Bronchial epithelial cell (primary cell): ENCODE data around the gene KAZN. TPM values are rescaled to one million over a fixed set of nuclear protein-coding genes. Genes with fewer than 3 reads are reported as not detected.

ENCODE experiments used
- DNase-seq: peaks from one replicate; pipeline ENCODE4 v3.0.0-alpha.2; 2010; ENCODE audit warnings: low read depth
- FAIRE-seq: peaks from 2 replicates; lab custom pipeline; 2011; peaks lifted over from hg19 to GRCh38; lab: Jason Lieb, UNC
- H3K27me3 ChIP-seq: 2 replicates; pipeline ENCODE4 v1.5.1; 2011; ENCODE audit warnings: low read length; ENCODE audit not compliant: control insufficient read depth, insufficient read depth
- H3K36me3 ChIP-seq: 2 replicates; pipeline ENCODE4 v1.5.1; 2011; ENCODE audit warnings: low read length; ENCODE audit not compliant: control insufficient read depth, insufficient read depth
- H3K4me3 ChIP-seq: 2 replicates; pipeline ENCODE4 v1.5.1; 2011; ENCODE audit warnings: mild to moderate bottlenecking, low read depth, low read length, control low read depth
- CTCF ChIP-seq: IDR thresholded peaks from 2 replicates; pipeline ENCODE4 v1.5.1; 2011; ENCODE audit warnings: mild to moderate bottlenecking, moderate library complexity, low read length, control low read depth, inconsistent platforms; ENCODE audit not compliant: insufficient read depth, severe bottlenecking
- total RNA-seq: library from RNA; depleted of rRNA; stranded (reverse); fragments of >200 nt; gene quantifications from 2 replicates; pipeline ENCODE4 v1.2.1, GENCODE V29; 2014

Gene KAZN
- total RNA-seq, 1 donor from 2014 or later: 4.7 TPM

DNA sequence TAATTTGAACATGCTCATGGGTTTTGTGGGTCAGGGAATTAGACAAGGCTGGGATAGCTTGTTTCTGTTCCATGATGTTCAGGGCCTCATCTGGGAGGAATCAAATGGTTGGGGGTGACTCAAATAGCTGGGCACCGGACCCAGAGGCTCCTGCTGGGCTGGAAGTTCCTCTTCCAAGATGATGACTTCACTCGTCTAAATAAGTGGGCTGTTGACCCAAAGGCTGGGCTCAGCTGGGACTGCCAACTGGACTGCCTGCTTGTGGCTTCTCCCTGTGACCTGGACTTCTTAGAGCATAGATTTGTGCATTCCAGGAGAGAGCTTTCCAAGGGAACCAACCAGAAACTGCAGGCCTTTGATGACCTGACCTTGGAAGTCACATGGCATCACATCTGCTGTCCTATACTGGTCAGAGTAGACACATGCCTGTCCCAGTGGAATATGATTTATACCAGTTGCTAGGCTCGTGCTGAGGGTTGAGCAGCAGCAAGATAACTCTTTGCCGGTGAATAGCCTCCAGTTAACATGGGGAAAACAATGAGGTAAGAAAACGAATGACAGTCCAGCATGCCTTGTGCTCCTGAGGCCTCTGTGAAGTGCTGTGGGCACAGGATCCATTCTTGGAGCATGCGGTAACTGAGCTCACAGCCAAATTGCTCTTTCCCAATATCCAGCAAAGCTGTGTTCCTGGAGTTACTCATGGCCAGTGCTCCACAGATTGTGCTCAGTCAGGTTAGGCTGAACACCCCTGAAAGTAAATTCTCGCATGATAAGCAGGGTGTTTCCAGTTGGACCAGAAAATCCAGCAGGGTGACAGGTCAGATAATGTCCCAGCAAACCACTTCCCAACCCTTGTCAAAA, 282.2 kb downstream of the KAZN start:
- Histone ChIP-seq H3K4me3 (no peak overlapping the region), H3K36me3 (no peaks in the 10 kb centered on the region), H3K27me3 (no peaks in the 10 kb centered on the region)
- FAIRE-seq (peak; percentile 95), DNase-seq (peak; percentile 82)
- no peak for TF ChIP-seq CTCF

GRCh38 chr1:14881775-14882672, 283.5 kb downstream of the KAZN start:
- Histone ChIP-seq H3K27me3 (no peaks in the 10 kb centered on the region), H3K4me3 (no peak overlapping the region), H3K36me3 (no peaks in the 10 kb centered on the region)
- TF ChIP-seq CTCF: no peak
- DNase-seq (peak; percentile 15), FAIRE-seq (peak; percentile 40)

GRCh38 chr1:14884614-14885175, 286.2 kb downstream of the KAZN start:
- Histone ChIP-seq H3K4me3 (no peak overlapping the region), H3K27me3 (no peaks in the 10 kb centered on the region), H3K36me3 (no peaks in the 10 kb centered on the region)
- no peak for DNase-seq
- no peak for TF ChIP-seq CTCF
- FAIRE-seq: peak; percentile 58

DNA sequence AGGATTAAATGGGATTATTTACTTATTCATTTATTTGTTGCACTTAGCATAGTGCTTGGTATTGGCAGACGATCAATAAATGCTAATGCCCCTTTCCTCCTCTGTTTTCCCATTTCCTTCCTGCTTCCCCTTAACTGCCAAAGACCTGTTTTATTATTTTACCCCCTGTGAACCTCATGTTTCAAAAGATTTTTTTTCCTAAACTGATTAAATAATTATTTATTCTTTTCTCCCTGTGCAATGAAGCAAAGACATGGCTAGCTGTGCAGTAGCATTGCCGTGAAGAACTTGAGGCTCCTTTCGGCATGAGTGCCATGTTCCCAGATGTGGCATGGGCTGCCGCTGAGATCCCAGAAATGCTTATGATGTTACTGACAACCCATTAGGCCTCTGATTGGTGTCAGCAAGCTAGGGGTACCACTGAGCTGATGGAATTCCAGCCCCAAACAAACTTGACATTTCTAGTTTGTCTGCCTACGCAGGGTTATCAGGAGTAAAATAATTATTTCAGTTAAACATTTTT, 288.6 kb downstream of the KAZN start:
- TF ChIP-seq CTCF: no peak
- FAIRE-seq (no peak), DNase-seq (no peak)
- Histone ChIP-seq H3K4me3 (no peak overlapping the region), H3K36me3 (no peaks in the 10 kb centered on the region), H3K27me3 (no peaks in the 10 kb centered on the region)

DNA sequence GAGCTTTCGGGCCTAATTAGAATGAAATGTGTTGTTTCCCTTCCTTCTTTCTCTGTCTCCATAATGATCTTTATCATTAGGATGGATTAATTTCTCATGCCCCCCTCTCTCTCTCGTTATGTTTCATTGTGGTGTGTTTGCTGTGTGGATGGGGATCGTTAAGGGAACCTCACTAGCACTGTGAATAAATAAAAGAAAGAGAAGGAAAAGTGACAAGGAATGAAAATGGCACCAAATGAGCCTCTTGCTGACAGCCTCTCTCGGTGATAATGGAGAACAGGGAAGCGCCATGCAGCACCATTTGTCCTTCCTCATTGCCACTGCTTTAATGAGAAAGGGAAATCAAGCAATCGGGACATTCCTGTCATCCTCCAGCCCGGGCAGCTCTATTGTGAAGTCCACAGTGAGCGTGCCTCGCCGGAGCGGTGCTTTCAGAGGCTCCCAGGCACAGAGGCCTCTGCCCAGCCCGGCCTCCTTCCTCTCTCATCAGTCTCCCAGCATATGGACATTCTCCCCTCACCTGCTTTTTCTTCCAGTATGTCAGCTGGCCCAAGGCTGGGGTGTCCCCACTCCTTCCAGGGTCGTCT, 289.4 kb downstream of the KAZN start:
- no peaks in the 10 kb centered on the region for H3K27me3 ChIP-seq
- H3K36me3 ChIP-seq: no peaks in the 10 kb centered on the region
- DNase-seq: no peak
- no peak overlapping the region for H3K4me3 ChIP-seq
- no peak for FAIRE-seq
- no peak for TF ChIP-seq CTCF
